Stimulated activated effector memory CD8-positive, alpha-beta T cell treated with anti-CD3 and anti-CD28 coated beads, Interleukin-12 subunit alpha, Interleukin-12 subunit beta, amount 100 ng/mL, for 72 hours (primary cell): ENCODE data around the gene ZNF57.
"Not testable (repeated sequence)": the region's sequence is repeated elsewhere in the genome, so short reads cannot be mapped to it uniquely, and the experiment has no call there.

Source experiments
- ATAC-seq: fragments of 150-1000 bp; cut with Tn5 transposase; 2 replicates; pipeline ENCODE4 v1.10.0; 2021
- DNase-seq, 2 donors: peaks; one replicate each; pipeline ENCODE4 v3.0.0; 2021 to 2022; ENCODE audit warnings: low spot score in 2 of 2
- H3K27ac Mint-ChIP-seq: one replicate; pipeline ENCODE4 v1.8.0; 2022; ENCODE audit warnings: mild to moderate bottlenecking, mixed read lengths
- H3K36me3 Mint-ChIP-seq: one replicate; pipeline ENCODE4 v1.8.0; 2022; ENCODE audit warnings: mild to moderate bottlenecking, mixed read lengths
- H3K4me1 Mint-ChIP-seq: one replicate; pipeline ENCODE4 v1.8.0; 2022; ENCODE audit warnings: mixed read lengths
- H3K4me3 Mint-ChIP-seq: one replicate; pipeline ENCODE4 v1.8.0; 2022; ENCODE audit warnings: mild to moderate bottlenecking, mixed read lengths
- H3K9me3 Mint-ChIP-seq: one replicate; pipeline ENCODE4 v1.8.0; 2022; ENCODE audit warnings: mixed read lengths

The ZNF57 gene

DNA sequence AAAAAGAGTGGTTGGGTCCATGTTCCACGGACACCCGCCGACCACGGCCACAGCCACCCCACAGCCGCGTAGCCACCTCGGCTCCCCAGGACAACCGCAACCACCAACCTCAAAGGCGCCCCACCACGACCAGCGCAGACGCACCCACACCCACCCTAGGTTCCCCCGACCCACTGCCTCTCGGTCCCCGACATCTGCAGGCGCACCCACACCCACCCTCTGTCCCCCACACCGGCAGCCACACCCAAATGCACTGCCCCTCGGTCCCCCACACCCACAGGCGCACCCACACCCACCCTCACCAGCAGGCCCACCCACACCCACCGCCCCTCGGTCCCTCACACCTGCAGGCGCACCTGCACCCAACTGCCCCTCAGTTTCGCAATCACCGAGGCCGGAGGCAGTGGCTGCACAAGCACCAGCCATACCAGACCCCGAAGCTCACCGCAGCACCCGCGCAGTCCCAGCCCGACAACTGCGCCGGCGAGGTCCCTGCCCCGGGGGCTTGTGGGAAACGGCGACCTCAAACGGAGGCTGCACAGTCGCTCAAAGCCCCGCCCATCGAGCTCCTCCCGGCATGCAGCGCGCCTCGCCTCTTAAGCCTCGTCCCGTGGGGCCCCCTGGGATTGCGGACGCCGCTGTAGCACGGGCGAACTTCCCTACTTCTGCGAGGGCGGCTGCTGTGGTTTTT, 25.8 kb downstream of the ZNF57 start:
- H3K4me3 Mint-ChIP-seq, result no peak overlapping the region
- no peak overlapping the region for H3K27ac Mint-ChIP-seq
- no peak for DNase-seq
- H3K36me3 Mint-ChIP-seq, result peaks cover 10% of the 10 kb centered on the region
- peaks cover 7% of the 10 kb centered on the region for H3K9me3 Mint-ChIP-seq
- no peak for ATAC-seq
- H3K4me1 Mint-ChIP-seq, result no peaks in the 10 kb centered on the region

DNA sequence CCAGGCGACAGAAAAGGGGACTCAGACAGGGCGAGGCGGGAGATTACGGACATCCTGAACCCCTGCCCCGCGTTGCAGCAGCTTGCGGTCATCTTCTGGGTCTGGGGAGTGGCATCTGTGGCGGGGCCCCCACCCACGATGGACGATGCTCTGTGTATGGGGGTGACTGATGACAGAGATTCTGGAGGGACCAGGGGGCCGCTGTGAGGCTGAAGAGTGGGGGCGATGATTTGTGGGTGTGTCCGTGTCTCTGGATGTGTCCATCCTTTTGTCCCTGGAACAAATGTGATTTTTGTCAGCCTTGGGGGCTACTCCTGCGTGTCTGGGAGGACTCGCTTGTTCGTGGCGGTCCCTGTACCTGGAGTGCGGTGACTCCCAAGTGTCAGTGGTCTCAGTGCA, 26.3 kb downstream of the ZNF57 start:
- DNase-seq (no peak), ATAC-seq (no peak)
- peaks cover 15% of the 10 kb centered on the region for H3K36me3 Mint-ChIP-seq
- no peak overlapping the region for H3K4me3 Mint-ChIP-seq
- H3K4me1 Mint-ChIP-seq, result no peaks in the 10 kb centered on the region
- no peak overlapping the region for H3K27ac Mint-ChIP-seq
- peaks cover 9% of the 10 kb centered on the region for H3K9me3 Mint-ChIP-seq

DNA sequence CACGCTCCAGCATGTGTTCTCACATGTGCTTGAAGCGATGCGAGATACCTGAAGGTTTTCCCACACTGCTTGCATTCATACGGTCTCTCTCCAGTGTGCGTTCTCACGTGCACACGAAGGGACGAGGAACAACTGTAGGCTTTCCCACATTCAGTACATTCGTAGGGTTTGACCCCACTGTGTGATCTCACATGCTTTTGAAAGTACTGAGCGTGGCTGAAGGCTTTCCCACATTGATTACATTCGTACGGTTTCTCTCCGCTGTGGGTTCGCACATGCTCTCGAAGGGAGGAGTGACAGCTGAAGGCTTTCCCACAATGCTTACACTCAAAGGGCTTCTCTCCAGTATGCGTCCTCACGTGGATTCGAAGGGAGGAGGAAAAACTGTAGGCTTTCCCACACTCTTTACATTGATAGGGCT, 32.8 kb downstream of the ZNF57 start:
- Mint-ChIP-seq H3K36me3 (peaks cover 76% of the 10 kb centered on the region), H3K27ac (no peak overlapping the region), H3K9me3 (peaks cover 16% of the 10 kb centered on the region), H3K4me3 (no peak overlapping the region), H3K4me1 (no peaks in the 10 kb centered on the region)
- DNase-seq (no peak), ATAC-seq (no peak)

GRCh38 chr19:2935863-2936262, 35.1 kb downstream of the ZNF57 start:
- Mint-ChIP-seq H3K36me3 (peaks cover 79% of the 10 kb centered on the region), H3K9me3 (peaks cover 11% of the 10 kb centered on the region)
- H3K4me1 Mint-ChIP-seq, H3K4me3 Mint-ChIP-seq, H3K27ac Mint-ChIP-seq, ATAC-seq, DNase-seq: not testable (repeated sequence)

DNA sequence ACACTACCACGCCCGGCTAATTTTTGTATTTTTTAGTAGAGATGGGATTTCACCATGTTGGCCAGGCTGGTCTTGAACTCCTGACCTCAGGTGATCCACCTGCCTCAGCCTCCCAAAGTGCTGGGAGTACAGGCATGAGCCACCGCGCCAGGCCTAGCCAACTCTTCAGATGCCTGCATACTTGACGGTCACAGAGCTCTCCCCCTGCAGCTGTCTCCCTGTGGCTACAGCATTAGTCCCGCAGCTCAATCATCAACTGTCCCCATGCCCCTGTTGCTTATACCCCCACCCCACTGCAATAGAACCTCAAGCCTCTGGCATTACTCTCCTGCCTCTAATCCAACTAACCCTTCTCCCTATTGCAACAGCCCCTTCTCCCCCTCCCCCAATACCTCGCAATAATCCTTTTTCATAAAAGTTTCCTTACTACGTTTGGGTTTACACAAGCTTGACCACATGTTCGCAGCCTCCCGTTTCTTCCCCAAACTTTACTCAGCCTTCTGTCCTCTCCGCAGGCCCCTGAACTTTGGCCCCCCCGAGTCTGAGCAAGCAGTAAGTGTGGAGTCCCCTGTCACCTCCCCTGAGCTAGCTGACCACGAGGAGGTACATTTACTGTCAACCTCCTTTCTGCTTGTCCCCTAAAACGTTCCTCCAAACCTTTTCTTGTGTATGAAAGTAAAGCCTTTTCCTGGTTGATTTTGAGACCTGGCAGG, 42.4 kb downstream of the ZNF57 start:
- H3K9me3 Mint-ChIP-seq, result no peaks in the 10 kb centered on the region

GRCh38 chr19:2944403-2944774, 43.7 kb downstream of the ZNF57 start:
- no peaks in the 10 kb centered on the region for H3K9me3 Mint-ChIP-seq
- ATAC-seq (peak; percentile 31), DNase-seq (no peak)
- peaks cover 30% of the 10 kb centered on the region for H3K36me3 Mint-ChIP-seq
- peaks cover 32% of the 10 kb centered on the region for H3K4me1 Mint-ChIP-seq
- H3K4me3 Mint-ChIP-seq, result peak overlapping the region; percentile 94
- H3K27ac Mint-ChIP-seq, result peak overlapping the region; percentile 95

More for the DNA sequence above, 42.4 kb downstream of the ZNF57 start:
- no peak overlapping the region for H3K27ac Mint-ChIP-seq
- H3K4me1 Mint-ChIP-seq, result peaks cover 25% of the 10 kb centered on the region
- H3K4me3 Mint-ChIP-seq, result peak overlapping the region; percentile 94
- ATAC-seq (no peak), DNase-seq (no peak)
- peaks cover 30% of the 10 kb centered on the region for H3K36me3 Mint-ChIP-seq

GRCh38 chr19:2944775-2945574, 44.2 kb downstream of the ZNF57 start, which contains the start of gene ZNF77:
TSS of gene ZNF77 (minus strand) at chr19:2944971. CDS start at chr19:2944840, 131 bp downstream.
- Mint-ChIP-seq H3K4me1 (peaks cover 38% of the 10 kb centered on the region), H3K9me3 (no peaks in the 10 kb centered on the region), H3K4me3 (peak within 1 kb of the TSS; percentile 94), H3K36me3 (peaks cover 29% of the 10 kb centered on the region), H3K27ac (peak within 1 kb of the TSS; percentile 95)
- DNase-seq (peak; percentile 94 to 99), ATAC-seq (peak; percentile 99)

DNA sequence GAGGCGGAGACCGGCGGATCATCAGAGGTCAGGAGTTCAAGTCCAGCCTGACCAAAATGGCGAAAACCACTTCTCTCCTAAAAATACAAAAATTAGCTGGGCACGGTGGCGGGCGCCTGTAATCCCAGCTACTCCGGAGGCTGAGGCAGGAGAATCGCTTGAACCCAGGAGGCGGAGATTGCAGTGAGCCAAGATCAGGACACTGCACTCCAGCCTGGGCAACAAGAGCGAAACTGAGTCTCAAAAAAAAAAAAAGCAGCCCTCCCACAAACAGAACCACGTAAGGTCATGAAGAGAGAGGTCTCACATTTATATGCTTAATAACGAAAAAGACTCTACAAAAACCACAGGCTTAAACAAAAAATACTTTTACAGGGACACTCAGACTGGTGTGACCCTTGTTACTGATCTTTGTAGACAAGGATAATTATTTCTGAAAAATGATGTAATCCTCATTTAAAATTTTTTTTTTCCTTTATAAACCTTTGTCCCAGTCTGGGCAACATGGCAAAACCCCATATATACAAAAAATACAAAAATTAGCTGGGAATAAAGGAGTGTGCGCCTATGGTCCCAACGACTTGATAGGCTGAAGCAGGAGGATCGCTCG, 45.0 kb downstream of the ZNF57 start:
- peak overlapping the region; percentile 95 for H3K27ac Mint-ChIP-seq
- H3K9me3 Mint-ChIP-seq, result no peaks in the 10 kb centered on the region
- DNase-seq (no peak), ATAC-seq (no peak)
- peaks cover 45% of the 10 kb centered on the region for H3K4me1 Mint-ChIP-seq
- H3K36me3 Mint-ChIP-seq, result peaks cover 36% of the 10 kb centered on the region
- H3K4me3 Mint-ChIP-seq, result peak overlapping the region; percentile 94

GRCh38 chr19:2949939-2950285, 49.2 kb downstream of the ZNF57 start:
- H3K4me1 Mint-ChIP-seq, result peaks cover 24% of the 10 kb centered on the region
- ATAC-seq (peak; percentile 0), DNase-seq (no peak)
- H3K27ac Mint-ChIP-seq, result peak overlapping the region; percentile 97
- H3K9me3 Mint-ChIP-seq, result no peaks in the 10 kb centered on the region
- H3K36me3 Mint-ChIP-seq, result peaks cover 37% of the 10 kb centered on the region
- peak overlapping the region; percentile 98 for H3K4me3 Mint-ChIP-seq

GRCh38 chr19:2950286-2951124, 49.8 kb downstream of the ZNF57 start:
- ATAC-seq, result peak; percentile 98
- H3K36me3 Mint-ChIP-seq, result peaks cover 32% of the 10 kb centered on the region
- H3K4me1 Mint-ChIP-seq, result peaks cover 20% of the 10 kb centered on the region
- H3K9me3 Mint-ChIP-seq, result no peaks in the 10 kb centered on the region
- DNase-seq, result peak; percentile 98 to 100
- peak overlapping the region; percentile 97 for H3K27ac Mint-ChIP-seq
- H3K4me3 Mint-ChIP-seq, result peak overlapping the region; percentile 98

GRCh38 chr19:2952953-2953481, 52.3 kb downstream of the ZNF57 start:
- ATAC-seq, result no peak

DNA sequence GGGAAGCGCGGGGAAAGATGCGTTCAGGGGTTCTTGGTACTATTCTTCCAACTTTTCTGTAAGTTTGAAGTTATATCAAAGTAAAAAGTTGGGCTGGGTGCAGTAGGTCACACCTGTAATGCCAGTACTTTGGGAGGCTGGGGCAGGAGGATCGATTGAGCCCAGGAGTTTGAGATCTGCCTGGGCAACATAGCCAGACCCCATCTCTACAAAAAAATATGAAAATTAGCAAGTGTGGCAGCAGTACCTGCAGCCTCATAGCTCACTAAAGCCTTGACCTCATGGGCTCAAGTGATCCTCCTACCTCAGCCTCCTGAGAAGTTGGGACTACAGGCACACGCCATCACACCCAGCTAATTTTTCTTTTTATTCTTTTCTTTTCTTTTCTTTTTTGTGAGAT, 56.4 kb downstream of the ZNF57 start:
- Mint-ChIP-seq H3K4me1 (no peaks in the 10 kb centered on the region), H3K36me3 (no peaks in the 10 kb centered on the region), H3K27ac (no peak overlapping the region), H3K9me3 (no peaks in the 10 kb centered on the region), H3K4me3 (no peak overlapping the region)
- DNase-seq, result no peak
- no peak for ATAC-seq

More at GRCh38 chr19:2952953-2953481, 52.3 kb downstream of the ZNF57 start:
- Mint-ChIP-seq H3K27ac (no peak overlapping the region), H3K9me3 (no peaks in the 10 kb centered on the region), H3K36me3 (peaks cover 24% of the 10 kb centered on the region), H3K4me3 (no peak overlapping the region), H3K4me1 (peaks cover 20% of the 10 kb centered on the region)
- DNase-seq, result no peak

DNA sequence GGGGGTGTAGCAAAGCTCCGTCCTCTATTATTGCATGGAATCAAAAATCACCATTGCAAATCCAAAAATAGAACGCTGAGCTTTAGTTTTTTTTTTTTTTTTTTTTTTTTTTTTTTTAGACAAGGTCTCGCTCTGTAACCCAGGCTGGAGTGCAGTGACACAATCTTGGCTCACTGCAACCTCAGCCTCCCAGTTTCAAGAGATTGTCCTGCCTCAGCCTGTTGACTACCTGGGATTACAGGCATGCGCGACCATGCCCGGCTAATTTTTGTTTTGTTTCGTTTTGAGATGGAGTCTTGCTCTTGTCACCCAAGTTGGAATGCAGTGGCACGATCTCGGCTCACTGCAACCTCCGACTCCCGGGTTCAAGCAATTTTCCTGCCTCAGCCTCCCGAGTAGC, 59.4 kb downstream of the ZNF57 start:
- no peaks in the 10 kb centered on the region for H3K36me3 Mint-ChIP-seq
- H3K9me3 Mint-ChIP-seq, result no peaks in the 10 kb centered on the region
- ATAC-seq (no peak), DNase-seq (no peak)
- H3K4me3 Mint-ChIP-seq, result no peak overlapping the region
- H3K27ac Mint-ChIP-seq, result no peak overlapping the region
- no peaks in the 10 kb centered on the region for H3K4me1 Mint-ChIP-seq

DNA sequence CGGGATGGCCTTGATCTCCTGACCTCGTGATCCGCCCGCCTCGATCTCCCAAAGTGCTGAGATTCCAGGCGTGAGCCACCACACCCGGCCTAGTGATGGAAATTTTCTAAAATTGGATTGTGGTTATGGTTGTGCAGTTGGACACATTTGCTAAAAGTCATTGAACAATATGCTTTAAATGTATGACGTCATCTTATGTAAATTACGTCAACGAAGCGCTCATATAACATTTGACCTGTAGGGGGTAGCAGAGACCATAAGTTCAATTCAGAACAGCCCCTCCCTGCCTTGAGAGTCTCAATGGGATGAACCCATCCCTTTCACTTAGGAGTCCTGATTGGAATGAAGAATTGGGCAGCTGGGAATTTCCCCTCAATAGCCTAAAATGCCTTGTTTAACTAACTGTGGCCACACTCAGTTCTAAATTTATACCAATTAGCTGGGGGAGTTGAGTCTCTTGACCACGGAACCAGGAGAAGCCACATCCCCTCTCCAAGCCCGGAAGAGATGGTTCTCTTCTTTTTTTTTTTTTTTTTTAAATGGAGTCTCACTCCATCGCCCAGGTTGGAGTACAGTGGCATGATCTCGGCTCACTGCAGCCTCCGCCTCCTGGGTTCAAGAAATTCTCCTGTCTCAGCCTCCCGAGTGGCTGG, 61.4 kb downstream of the ZNF57 start:
- Mint-ChIP-seq H3K27ac (no peak overlapping the region), H3K4me3 (no peak overlapping the region), H3K36me3 (no peaks in the 10 kb centered on the region), H3K9me3 (no peaks in the 10 kb centered on the region), H3K4me1 (no peaks in the 10 kb centered on the region)
- DNase-seq (peak; percentile 31 to 80), ATAC-seq (peak; percentile 37)
